Germinal center (tissue), 1 donor: ENCODE measurements around the gene DCUN1D3.
"Not testable (repeated sequence)": the region's sequence is repeated elsewhere in the genome, so short reads cannot be mapped to it uniquely, and the experiment has no call there.

ENCODE experiments used
- DNase-seq: peaks from one replicate; pipeline ENCODE4 v3.0.0; 2012; ENCODE audit warnings: mixed read lengths, low spot score

Gene DCUN1D3

DNA sequence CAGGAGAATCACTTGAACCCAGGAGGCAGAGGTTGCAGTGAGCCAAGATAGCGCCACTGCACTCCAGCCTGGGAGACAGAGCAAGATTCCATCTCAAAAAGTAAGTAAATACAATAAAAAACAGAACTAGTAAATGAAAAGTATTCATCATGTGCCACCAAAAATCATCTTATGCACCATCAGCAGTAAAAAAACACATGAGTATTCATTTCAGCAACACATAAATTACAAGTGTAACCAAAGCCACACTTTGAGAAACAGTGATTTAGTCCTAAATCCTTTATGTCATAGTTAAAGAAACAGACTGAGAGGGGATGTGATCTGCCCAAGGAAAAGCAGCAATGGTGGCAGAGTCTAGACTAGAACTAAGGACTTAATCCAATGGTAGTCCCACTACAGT lies 13.0 kb downstream of the DCUN1D3 start:
- DNase-seq: no peak

DNA sequence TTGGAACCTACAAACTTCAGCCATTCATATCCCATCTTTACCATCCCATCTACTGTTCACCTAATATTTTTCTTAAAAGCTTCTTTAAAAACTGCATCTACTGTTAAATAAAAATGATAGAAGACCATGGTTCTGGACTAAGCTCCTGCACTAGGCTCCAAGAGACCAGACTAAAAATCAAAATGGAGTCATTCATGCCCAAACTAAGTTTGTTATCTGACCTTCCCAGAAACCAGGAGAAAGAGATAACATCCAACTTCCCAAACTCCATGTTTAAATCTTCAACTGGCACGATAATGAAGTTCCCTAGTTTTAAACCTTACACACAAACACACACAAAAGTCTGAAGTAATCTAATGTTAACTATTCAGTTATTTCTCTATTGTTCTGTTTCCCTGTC lies 13.8 kb downstream of the DCUN1D3 start:
- DNase-seq: no peak

DNA sequence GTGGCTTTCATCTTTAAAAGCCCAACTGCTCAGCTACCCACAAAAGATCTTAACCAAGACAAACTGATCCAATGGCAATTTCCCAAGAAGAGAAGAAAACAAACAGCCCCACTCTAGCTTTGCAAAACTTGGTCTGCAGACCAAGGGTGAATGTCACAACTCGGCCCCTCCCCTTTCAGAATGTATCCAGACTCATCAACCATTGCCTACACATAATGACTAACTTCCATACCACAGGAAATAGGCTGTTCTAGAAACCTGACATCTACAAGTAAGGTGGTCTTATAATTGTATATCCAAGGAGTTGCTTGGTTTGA lies 16.0 kb downstream of the DCUN1D3 start:
- DNase-seq: no peak

DNA sequence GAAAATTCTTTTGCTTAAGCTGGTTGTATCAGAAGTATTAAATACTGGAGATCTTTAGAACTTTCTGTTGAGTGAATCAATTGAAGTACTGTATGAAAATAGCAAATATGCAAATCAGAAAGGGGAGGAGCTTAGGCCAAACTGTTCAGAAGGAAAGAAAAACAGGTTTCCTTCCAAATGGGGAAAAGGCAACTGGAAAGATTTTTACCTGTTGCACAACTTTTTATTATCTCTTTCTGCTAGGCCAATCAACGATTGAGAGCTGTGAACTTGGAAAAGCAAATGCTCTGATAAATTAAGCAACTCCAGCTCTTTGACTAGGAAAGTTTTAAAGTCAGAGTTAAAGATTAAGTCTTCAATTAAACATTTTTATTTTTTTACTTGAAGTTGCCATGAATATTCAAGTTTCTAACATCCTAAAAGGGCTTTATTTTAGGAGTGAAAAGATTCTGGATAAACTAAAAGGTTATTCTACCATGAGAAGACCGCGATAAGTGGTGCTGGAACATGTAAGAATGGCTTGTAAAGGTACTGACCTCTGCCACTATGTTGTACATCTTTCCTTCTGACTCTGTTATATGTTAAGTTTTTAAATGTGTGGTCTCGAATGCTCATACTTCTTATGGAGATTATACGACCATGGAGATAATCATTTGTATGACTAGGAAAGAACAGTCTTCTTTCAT lies 16.5 kb downstream of the DCUN1D3 start:
- no peak for DNase-seq

DNA sequence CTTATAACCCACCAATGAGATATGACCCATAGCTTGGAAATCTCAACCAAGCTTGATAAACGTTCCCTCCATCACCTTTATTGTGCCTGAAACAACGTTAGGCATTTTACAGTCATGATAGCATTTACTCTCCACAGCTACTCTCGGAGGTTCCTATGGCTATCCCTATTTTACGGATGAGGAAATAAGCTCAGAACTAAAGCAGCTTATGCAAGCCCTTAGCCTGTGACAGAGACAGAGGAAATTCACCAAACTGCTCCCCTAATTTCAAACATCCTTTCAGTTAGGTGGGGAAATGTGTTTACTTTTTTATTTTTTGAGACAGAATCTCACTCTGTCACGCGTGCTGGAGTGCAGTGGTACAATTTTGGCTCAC lies 18.7 kb downstream of the DCUN1D3 start:
- no peak for DNase-seq

DNA sequence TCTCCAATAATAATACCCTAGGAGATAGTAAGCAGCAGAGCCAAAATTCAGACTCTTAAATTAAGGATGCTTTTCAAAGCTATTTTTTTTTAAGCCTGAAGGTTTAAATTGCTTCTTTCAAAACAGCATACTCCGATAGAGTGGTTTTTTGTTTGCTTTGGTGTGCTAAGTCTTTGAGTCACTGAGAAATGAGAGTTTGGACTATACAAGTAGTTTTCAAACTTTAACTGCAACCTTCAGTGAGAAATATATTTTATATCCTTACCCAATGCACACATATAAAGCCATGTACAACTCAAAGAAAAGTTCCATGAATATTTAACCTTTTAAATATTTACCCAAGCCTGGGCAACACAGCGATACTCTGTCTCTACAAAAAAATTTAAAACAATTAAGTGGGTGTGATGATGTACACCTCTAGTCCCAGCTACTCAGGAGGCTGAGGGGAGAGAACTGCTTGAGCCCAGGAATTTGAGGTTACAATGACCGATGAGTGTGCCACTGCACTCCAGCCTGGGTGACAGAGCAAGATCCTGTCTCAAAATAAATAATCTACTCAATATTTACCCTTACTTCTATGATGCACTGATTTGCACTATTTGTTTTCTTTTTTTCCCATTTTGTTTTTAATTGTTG lies 19.2 kb downstream of the DCUN1D3 start:
- DNase-seq: no peak

DNA sequence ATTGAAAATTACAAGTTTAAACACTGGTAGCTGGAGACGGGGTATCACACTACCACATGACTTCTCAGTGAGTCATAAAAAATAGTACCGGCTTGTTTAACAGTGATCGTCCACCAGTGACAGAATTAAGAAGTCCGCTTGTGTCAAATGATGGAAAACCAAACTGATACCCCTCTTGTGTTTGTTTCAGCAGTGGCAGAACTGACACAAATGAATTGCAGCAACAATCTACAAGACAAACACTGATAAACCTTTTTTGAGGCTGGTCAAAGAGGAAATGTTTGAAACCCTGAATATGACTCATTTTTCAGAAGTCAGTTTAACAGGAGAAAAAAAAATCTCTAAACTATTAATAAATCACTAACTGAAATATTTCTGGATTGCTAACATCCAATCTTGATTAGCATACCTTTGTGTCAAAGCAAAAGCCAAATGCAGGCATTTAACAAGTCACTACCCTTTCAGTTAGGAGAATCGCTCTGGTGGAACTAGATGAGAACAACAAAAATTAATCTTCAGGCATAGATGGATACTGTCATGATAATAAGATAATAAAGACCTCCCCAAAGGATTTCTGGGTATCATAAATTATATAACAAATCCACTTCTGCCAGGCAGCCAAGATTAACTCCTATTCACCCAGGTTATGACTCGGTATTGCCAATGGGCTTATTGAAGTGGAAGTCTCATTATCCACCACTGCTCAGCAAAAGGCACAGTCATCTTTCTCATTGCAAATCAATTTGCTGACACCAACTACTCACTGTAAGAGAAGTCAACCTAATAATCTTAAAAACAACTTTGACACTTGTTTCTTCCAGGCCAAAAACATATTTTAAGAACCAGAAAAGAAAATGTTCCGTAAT lies 20.8 kb downstream of the DCUN1D3 start:
- DNase-seq: no peak

DNA sequence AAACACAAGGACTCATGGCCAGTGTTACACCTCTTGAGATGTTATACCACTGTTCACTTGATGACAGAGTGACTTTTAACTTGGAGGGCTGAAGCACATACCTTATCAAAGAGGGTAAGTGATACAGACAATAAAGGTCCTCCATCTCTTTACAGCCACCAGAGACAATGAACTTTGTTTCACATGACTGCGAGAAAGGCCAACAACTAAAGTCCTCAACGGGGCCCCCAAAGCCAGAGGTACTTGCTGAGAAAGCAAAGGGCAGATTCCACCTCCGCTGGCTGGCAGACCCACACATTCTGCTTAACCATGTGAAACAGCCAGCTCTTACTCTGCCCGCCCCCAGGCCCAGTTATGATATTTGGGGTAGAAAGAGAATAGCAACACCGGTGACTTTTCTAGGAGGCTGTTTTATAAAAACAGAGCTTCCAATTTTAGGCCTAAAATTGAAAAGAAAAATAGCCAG lies 21.4 kb downstream of the DCUN1D3 start:
- DNase-seq: no peak

DNA sequence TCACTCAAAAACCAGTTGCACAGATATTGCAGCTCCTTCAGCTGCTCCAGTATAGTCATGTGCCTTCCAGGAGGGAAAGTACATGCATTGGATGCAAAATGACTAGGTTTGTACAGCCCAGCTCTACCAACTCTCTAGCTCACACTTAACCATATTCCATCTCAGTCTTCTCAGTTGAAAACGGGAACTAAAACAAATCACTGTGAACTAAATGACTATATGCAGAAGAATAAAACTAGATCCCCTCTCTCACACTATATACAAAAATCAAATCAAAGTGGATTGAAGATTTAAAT lies 24.9 kb downstream of the DCUN1D3 start:
- DNase-seq: peak; percentile 18

DNA sequence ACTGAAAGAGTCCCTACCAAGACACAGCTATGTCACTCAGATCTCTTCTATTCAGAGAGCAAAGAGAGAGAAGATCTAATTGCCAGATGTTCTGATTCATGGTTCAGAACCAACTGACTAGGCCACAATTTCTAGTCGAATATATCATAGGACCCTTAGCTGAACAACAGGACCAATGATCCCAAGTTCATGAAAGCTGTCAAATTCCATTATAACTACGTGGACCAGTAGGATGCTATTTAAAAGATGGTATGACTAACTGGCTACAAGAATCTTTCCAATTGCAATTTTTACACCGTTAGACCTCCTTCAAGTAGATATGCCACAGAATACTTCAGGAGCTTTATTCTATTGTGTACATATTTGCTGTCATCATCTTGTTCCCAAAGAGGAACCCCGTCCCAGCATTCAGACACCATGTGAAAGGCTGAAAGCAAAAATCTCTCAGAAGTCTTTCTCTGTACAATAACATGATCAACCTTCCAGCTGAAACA lies 26.0 kb downstream of the DCUN1D3 start:
- no peak for DNase-seq

DNA sequence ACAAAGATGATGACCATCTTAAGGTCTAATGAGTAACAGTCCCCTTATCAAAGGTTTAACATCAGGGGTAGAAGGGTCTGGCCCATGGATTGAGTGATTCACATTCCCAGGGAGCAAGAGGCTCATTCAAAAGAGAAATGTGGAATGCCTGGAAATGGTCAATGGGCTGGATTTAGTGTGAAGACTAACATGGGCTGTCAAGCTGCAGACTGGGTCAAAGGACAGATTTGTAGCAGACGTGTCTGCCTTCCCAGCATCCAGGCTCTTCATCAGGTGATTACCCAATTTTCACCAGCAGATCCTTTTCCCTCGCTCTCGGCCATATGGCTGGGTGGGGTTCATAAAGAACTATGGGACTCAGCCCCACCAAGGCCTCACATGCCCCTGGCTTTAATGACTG lies 26.8 kb downstream of the DCUN1D3 start:
- DNase-seq: no peak

DNA sequence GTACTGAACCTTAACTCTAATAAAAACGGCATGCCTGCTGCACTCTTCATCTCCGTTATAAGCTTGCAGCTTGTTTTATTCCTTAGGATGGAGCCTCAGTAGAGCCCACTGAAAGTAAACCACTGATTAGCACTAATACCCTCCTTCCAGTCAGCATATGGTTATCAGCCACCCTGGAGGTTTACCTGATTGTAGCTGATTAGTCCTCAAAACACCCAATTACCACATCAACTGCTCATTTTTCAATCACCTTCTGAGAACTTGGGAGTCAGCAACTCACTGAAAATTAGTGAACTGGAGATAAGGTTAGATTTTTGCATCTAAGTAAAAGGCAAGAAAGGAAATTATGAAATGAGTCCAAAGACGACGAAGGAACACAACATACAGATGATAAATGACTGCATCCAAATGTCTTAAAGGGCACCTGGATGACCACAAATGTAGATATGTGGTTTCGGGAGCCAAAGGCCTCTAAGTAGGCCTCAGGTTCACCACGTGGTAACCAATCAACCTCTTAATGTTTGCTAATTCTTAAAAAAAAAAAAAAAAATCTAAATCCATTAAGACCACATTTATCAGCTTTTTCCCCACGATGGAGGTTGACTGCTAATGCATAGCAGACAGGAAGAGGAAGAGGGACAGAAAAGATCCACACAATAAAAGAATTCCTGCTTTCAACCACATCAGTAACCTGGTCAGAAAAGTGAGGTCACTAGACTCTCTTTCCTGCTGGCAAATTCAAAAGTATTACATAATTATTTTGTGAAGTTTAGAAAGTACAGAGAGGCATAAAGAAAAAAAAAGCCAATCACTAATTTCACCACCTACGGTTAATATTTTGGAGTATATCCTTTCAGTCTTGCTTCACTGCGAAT lies 28.0 kb downstream of the DCUN1D3 start:
- no peak for DNase-seq

DNA sequence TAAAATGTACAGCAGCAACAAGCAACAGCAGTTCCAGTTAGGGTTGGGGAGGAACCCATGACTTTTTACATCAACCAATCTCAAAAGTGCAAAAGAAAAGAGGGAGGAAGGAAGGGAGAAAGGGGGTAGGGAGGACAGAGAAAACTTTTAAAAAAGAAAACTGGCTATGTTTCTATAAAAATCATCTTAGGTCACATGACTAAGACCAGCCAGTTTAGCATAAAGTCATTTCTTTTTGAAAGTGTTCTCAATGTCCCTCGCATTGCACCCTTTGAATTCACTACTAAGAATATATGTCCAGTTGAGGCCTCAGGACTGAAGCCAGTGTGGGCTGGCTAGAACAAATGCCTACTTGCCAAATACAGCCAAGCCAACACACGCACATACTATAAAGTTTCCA lies 28.9 kb downstream of the DCUN1D3 start:
- DNase-seq: no peak

DNA sequence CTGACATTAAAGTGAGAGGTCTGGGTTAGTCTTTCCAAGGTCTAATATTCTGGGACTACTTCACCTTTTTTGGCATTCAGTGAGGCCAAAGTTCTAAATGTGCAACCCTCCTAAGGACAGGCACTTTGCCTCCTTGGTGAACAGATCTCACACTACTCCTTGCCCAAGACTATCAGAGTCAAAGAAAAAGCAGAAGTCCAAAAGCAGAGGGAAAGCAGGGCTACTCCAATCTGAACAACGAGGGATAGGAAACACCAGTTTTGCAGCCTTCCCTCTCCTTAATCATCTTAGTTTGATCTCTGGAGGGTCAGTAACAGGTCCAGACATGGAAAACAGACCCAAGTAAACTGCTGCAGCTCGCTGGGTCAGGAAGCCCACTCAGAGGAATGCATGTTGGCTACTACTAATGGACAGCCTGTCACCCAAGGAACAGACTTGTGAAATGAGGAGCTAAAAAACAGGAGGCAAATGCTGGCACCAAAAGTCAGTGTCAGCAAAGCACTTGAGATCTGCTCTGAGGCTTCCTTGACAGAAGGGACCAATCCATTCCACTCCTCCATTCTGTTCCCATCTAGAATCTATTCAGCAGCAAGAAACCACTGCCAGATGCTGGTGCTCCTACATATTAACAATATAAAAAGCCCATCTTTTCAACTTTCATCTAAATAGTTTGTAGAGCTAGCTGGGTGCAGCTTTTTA lies 29.9 kb downstream of the DCUN1D3 start:
- no peak for DNase-seq

DNA sequence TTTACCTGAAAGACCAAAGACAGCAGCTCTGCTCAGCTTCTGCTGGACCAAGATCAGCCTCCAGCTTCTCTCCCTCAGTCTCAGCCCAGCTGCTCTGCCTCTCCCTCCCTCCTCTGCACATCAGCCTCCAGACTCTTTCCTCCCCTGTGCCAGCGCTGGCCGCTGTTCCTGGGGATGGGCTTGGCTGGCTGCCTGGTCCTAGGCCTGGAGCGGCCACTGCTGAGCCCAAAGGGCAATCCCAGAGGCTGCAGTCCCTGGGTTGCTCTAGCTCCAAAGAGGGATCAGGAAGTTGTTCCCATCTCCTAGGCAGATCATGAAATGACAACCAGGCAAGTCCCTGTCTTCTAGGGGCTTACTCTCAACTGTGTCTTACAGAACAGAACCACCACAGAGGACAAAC lies 31.3 kb downstream of the DCUN1D3 start:
- no peak for DNase-seq

DNA sequence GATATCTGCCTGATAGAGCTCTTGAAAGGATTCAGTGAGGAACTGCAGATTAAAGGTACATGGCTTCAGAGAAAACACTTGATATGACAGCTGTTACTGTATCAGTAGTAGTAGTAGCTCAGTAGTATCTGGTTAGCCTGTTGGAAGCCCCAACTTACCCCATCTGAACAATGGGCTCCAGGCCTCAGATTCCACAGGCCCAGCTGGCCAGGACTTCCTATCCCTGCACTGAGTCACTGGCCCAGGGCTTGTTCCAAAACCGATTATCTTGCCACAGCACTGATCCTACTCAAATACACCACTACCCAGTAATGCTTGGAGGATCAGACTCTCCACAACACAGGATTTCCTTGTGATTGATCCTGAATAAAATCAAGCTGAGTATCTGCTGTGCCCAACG lies 32.6 kb downstream of the DCUN1D3 start:
- DNase-seq: no peak

DNA sequence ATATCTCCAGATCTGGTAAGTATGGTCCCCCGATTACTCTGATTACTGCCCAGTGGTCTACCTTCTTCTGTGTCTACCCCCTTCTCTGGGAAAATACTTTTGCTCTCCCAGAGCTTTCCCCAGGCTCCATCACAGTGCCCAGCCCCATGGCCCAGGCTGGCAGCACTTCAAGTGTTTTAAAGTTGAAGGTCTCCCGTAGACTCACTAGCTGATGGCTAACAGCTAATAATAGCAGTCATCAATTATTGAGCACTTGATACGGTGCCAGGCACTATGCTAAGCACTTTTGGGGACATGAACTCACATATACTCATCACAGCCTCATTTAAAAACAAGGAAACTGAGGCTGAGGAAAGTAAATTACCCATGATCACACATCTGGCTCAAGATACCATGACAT lies 33.4 kb downstream of the DCUN1D3 start:
- no peak for DNase-seq

DNA sequence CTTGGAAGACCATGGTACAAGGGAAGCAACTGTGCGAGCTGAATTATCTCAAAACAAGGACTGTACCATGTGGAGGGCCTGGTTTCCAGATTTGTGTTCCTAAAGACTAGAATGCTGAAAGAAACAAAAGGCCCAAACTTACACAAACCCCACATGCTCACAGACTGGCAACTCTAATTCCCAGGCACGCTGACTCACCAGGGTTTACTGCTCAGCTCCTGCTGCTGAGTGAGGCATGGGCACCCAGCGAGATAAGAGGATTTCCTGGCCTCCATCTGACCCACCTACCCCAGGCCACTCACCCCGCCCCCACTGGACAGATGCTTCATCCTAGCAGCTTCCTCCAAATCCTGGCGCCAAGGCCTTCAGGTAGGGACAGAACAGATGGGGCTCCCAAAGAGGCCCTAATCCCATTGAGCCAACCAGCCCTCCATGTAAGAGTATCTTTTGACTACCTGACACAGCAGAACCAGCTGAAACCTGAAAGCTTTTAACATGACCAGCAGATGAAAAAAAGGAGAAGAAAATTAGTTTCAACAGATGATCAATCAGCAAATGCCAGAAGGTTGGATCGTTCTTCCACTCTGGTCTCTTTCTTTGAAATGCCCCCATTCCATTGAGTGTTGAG lies 33.9 kb downstream of the DCUN1D3 start:
- no peak for DNase-seq

DNA sequence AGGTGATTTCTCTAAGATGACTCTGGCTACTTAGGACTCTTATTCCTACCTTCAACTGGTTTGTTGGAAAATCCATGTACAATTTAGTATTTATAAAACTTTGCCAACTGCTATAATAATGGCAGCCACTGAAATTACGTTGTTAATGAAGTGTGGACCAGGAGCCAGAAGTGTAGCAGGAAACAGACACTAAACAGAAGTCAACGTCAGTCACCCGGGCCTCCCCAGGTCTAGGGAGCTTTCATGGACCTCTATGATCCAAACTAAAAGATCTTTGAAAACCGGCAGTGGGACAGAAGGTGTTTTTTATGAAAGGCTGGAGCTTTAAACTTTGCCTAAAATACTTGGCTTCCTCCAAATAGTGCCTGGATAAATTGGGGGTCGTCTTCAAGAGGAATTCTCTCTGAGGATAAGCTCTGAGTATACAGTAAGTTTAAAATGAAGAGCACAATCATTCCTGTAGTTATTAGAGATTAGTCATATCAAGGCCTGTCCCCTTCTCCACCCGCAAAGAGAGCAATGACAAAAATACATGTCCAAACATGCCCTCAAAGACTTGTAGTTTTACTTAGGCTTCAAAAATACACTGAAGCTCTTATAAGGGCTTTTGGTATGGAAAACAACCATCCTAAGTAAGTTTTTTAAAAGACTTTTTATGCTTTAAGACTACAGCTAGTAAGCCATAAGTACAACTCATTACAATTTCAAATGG lies 34.6 kb downstream of the DCUN1D3 start:
- no peak for DNase-seq

DNA sequence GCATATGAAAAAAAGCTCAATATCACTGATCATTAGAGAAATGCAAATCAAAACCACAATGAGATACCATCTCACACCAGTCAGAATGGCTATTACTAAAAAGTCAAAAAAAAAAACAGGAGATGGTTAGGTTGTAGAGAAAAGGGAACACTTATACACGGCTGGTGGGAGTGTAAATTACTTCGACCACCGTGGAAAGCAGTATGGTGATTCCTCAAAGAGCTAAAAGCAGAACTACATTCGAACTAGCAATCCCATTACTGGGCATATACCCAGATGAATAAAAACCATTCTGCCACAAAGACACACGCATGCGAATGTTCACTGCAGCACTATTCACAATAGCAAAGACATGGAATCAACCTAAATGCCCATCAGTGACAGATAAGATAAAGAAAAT lies 35.8 kb downstream of the DCUN1D3 start:
- DNase-seq: not testable (repeated sequence)
